Neuronal stem cell (in vitro differentiated cells): ENCODE results near the gene RELL1.

Experiments
- DNase-seq: peaks from one replicate; pipeline ENCODE4 v3.0.0-alpha.2; 2013; ENCODE audit warnings: low spot score
- H2AFZ ChIP-seq: one replicate; pipeline ENCODE4 v1.6.1; 2013; ENCODE audit warnings: mild to moderate bottlenecking, low read length, inconsistent platforms
- H2AK5ac ChIP-seq: 2 replicates; pipeline ENCODE4 v1.6.1; 2013; ENCODE audit warnings: low read depth, mild to moderate bottlenecking, inconsistent platforms, low read length, moderate library complexity, mixed read lengths
- H2BK120ac ChIP-seq: 2 replicates; pipeline ENCODE4 v1.6.1; 2013; ENCODE audit warnings: low read depth, mild to moderate bottlenecking, inconsistent platforms, low read length, moderate library complexity, mixed read lengths
- H2BK12ac ChIP-seq: one replicate; pipeline ENCODE4 v1.6.1; 2013; ENCODE audit warnings: low read length, inconsistent platforms
- H2BK15ac ChIP-seq: 2 replicates; pipeline ENCODE4 v1.6.1; 2013; ENCODE audit warnings: mild to moderate bottlenecking, low read length, inconsistent platforms, mixed read lengths
- H2BK5ac ChIP-seq: one replicate; pipeline ENCODE4 v1.6.1; 2013; ENCODE audit warnings: inconsistent platforms, mild to moderate bottlenecking, low read length, moderate library complexity
- H3K14ac ChIP-seq: one replicate; pipeline ENCODE4 v1.6.1; 2013; ENCODE audit warnings: low read length, inconsistent platforms
- H3K18ac ChIP-seq: 2 replicates; pipeline ENCODE4 v1.6.1; 2013; ENCODE audit warnings: low read length, inconsistent platforms
- H3K23ac ChIP-seq: 2 replicates; pipeline ENCODE4 v1.6.1; 2013; ENCODE audit warnings: low read depth, mild to moderate bottlenecking, mixed read lengths, low read length, inconsistent platforms; ENCODE audit not compliant: poor library complexity
- H3K27ac ChIP-seq: replicated peaks from 3 replicates; pipeline ENCODE4 v1.5.1; 2013; ENCODE audit warnings: low read length, inconsistent platforms
- H3K27me3 ChIP-seq, 3 experiments: 2 replicates each; pipeline ENCODE4 v1.6.1; 2013; ENCODE audit warnings: low read length in 3 of 3, mild to moderate bottlenecking in 2 of 3, inconsistent platforms in 1 of 3, low read depth in 1 of 3, mixed read lengths in 1 of 3, moderate library complexity in 1 of 3; ENCODE audit not compliant: control insufficient read depth in 3 of 3, insufficient read depth in 3 of 3
- H3K36me3 ChIP-seq, 2 donors: replicated peaks in 1 of 2; 2 replicates each; pipeline ENCODE4 v1.6.1; 2013; ENCODE audit warnings: low read length in 2 of 2; ENCODE audit not compliant: control insufficient read depth in 2 of 2, insufficient read depth in 2 of 2
- H3K4ac ChIP-seq: 2 replicates; pipeline ENCODE4 v1.6.1; 2013; ENCODE audit warnings: inconsistent platforms, mild to moderate bottlenecking, low read length, moderate library complexity
- H3K4me1 ChIP-seq, 2 donors: 1 replicate in 1 of 2; 2 replicates in 1 of 2; pipeline ENCODE4 v1.6.1; 2013; ENCODE audit warnings: low read length in 2 of 2, low read depth in 1 of 2; ENCODE audit not compliant: control insufficient read depth in 2 of 2, insufficient read depth in 1 of 2
- H3K4me2 ChIP-seq: one replicate; pipeline ENCODE4 v1.6.1; 2013; ENCODE audit warnings: mild to moderate bottlenecking, low read length, inconsistent platforms; ENCODE audit not compliant: insufficient read depth, poor library complexity, severe bottlenecking
- H3K4me3 ChIP-seq, 2 donors: 2 replicates each; pipeline ENCODE4 v1.5.1; 2013; ENCODE audit warnings: low read length in 2 of 2, mild to moderate bottlenecking in 2 of 2, inconsistent platforms in 1 of 2, moderate library complexity in 1 of 2
- H3K79me1 ChIP-seq: one replicate; pipeline ENCODE4 v1.6.1; 2013; ENCODE audit warnings: low read depth, mild to moderate bottlenecking, inconsistent platforms, low read length, moderate library complexity
- H3K9ac ChIP-seq: one replicate; pipeline ENCODE4 v1.6.1; 2013; ENCODE audit warnings: mild to moderate bottlenecking, low read depth, low read length, inconsistent platforms; ENCODE audit not compliant: poor library complexity
- H3K9me3 ChIP-seq, 2 donors: replicated peaks in 1 of 2; 2 replicates each; pipeline versions ENCODE3 to v1.6.1; 2013; ENCODE audit warnings: low read length in 2 of 2, mild to moderate bottlenecking in 2 of 2, inconsistent platforms in 1 of 2, low read depth in 1 of 2, mixed read lengths in 1 of 2, moderate library complexity in 1 of 2; ENCODE audit not compliant: control insufficient read depth in 2 of 2, insufficient read depth in 1 of 2
- H4K8ac ChIP-seq: one replicate; pipeline ENCODE4 v1.6.1; 2013; ENCODE audit warnings: low read depth, mild to moderate bottlenecking, inconsistent platforms, low read length, moderate library complexity
- H4K91ac ChIP-seq: one replicate; pipeline ENCODE4 v1.6.1; 2013; ENCODE audit warnings: low read length, low read depth, mild to moderate bottlenecking, inconsistent platforms; ENCODE audit not compliant: poor library complexity
- whole genome bisulfite sequencing, 2 donors: extraction: QIAGEN DNeasy Blood & Tissue Kit; methylation state at CpG; one replicate each; pipeline ENCODE4 v1.1.7; 2013; ENCODE audit warnings: missing lambda C conversion rate in 2 of 2, mixed read lengths in 1 of 2; ENCODE audit not compliant: insufficient read length in 2 of 2, insufficient replicate concordance in 1 of 2; ENCODE audit errors: extremely low coverage in 2 of 2; 5-methylcytosine and 5-hydroxymethylcytosine counted together

Gene RELL1

DNA sequence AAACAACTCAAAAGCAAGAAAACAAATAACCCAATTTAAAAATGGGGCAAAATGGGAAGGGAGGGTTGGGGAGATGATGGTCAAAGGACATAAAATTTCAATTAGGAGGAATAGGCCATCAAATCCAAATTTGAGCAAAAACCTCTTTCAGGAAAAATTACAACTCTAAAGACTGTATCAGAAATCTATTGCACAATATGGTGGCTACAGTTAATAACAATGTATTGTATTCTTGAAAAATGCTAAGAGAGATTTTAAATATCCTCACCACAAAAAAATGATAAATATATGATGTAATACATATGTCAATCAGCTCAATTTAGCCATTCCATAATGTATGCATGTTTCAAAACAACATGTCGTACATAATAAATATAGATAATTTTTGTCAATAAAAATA is 60.7 kb downstream of the RELL1 start:
- Histone ChIP-seq H3K23ac (no peak overlapping the region), H2BK5ac (no peak overlapping the region), H2BK15ac (no peak overlapping the region), H3K18ac (no peak overlapping the region), H3K79me1 (no peaks in the 10 kb centered on the region), H3K4me1 (peaks cover 1 to 8% of the 10 kb centered on the region in 2 donors), H3K4ac (no peak overlapping the region), H2BK12ac (no peak overlapping the region), H2AFZ (no peak overlapping the region), H2AK5ac (no peak overlapping the region), H3K27me3 (no peaks in the 10 kb centered on the region), H4K8ac (no peak overlapping the region), H4K91ac (no peak overlapping the region), H3K4me2 (no peak overlapping the region), H3K14ac (no peak overlapping the region), H3K9ac (no peak overlapping the region), H3K36me3 (peaks cover 0 to 6% of the 10 kb centered on the region in 2 donors), H3K27ac (no peak overlapping the region), H3K9me3 (no peaks in the 10 kb centered on the region), H2BK120ac (no peak overlapping the region), H3K4me3 (no peak overlapping the region)
- WGBS, 2 donors, result no CpG with 5 or more reads among the region's 1 CpG
- DNase-seq, result no peak

DNA sequence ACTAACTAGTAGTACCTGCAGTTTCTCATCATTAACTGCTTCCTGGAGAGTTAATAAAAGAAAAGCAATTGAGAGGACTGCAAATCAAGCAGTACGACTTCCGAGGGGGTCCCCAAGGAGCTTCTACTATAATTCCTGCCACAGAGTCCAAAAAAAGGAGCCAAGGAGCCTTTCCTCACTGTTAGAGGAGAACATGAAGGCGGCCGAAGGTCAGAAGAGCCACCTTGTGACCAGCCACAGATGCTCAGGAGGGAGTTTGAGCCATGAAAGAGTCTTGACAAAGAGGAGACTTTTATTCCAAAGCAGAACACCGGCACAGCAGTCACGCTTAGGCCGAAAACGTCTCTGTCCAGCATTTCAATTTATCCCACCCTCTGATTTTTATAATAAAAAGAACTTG is 62.2 kb downstream of the RELL1 start:
- no peaks in the 10 kb centered on the region for H3K79me1 ChIP-seq
- no CpG with 5 or more reads among the region's 8 CpGs for WGBS, 2 donors

DNA sequence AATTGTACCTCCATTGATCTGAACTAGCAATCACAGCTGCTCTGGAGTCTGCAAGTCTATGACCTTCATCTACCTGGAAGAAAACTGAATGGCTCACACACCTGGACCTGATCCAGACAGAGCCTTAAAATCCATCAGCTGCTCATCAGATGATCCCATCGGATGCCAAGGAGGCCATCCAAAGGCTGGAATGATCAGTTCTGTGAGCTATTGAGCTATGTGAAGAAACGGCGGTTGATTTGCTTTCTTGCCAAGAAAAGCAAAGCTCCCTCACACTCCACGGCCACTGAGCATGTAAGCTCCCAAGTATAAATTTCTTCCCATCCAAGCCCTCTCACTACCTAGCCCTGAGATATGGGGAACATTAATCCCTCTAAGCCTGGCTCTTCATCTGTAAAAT is 63.1 kb downstream of the RELL1 start:
- Histone ChIP-seq H4K8ac (no peak overlapping the region), H2BK12ac (no peak overlapping the region), H3K36me3 (no peaks in the 10 kb centered on the region), H2BK5ac (no peak overlapping the region), H3K23ac (no peak overlapping the region), H3K9ac (no peak overlapping the region), H3K9me3 (no peaks in the 10 kb centered on the region), H4K91ac (no peak overlapping the region), H3K4me2 (no peak overlapping the region), H2AFZ (no peak overlapping the region), H3K79me1 (no peaks in the 10 kb centered on the region), H3K14ac (no peak overlapping the region), H3K27ac (no peak overlapping the region), H2BK120ac (no peak overlapping the region), H3K27me3 (no peaks in the 10 kb centered on the region), H3K4ac (no peak overlapping the region), H3K4me1 (peaks cover 1 to 8% of the 10 kb centered on the region in 2 donors), H2BK15ac (no peak overlapping the region), H3K4me3 (no peak overlapping the region), H2AK5ac (no peak overlapping the region), H3K18ac (no peak overlapping the region)
- no peak for DNase-seq
- WGBS, 2 donors, result no CpG with 5 or more reads among the region's 4 CpGs

More for the DNA sequence above, 62.2 kb downstream of the RELL1 start:
- Histone ChIP-seq H2BK12ac (no peak overlapping the region), H3K27ac (no peak overlapping the region), H3K4me3 (peak overlapping the region in 1 of 2 donors; percentile 61), H3K9ac (no peak overlapping the region), H3K14ac (no peak overlapping the region), H2BK15ac (no peak overlapping the region), H4K91ac (no peak overlapping the region), H3K4me1 (peaks cover 1 to 8% of the 10 kb centered on the region in 2 donors), H3K4me2 (no peak overlapping the region), H3K4ac (no peak overlapping the region), H3K9me3 (no peaks in the 10 kb centered on the region), H3K27me3 (no peaks in the 10 kb centered on the region), H2AFZ (no peak overlapping the region), H2AK5ac (no peak overlapping the region), H3K36me3 (no peaks in the 10 kb centered on the region), H3K18ac (no peak overlapping the region), H4K8ac (no peak overlapping the region), H2BK120ac (no peak overlapping the region), H2BK5ac (no peak overlapping the region), H3K23ac (no peak overlapping the region)
- no peak for DNase-seq

DNA sequence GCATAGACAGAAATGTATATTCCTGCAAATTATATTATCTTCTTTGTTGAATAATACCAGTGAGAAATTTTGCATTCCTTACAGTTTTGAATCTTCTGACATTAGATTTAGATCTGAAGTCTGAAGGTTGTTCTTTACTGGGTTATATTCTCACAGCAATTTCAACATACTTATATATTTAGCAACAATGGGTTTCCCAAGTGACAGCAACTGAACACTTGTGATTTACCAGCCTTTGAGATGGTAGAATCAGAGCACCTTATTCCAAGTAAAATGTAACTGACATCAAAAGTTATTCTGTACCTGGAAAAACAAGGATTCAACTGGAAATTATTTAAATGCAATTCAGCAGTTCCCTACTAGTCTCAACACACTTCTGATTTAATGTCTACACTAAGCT is 66.0 kb downstream of the RELL1 start:
- H3K4me1 ChIP-seq, result no peaks in the 10 kb centered on the region
- H3K23ac ChIP-seq, result no peak overlapping the region
- H2AFZ ChIP-seq, result no peak overlapping the region
- H3K36me3 ChIP-seq, result no peaks in the 10 kb centered on the region
- H3K14ac ChIP-seq, result no peak overlapping the region
- no peak for DNase-seq
- no peaks in the 10 kb centered on the region for H3K79me1 ChIP-seq
- no peak overlapping the region for H2BK5ac ChIP-seq
- no peak overlapping the region for H2BK15ac ChIP-seq
- H3K27me3 ChIP-seq, result no peaks in the 10 kb centered on the region
- no peaks in the 10 kb centered on the region for H3K9me3 ChIP-seq
- H3K27ac ChIP-seq, result no peak overlapping the region
- no peak overlapping the region for H4K8ac ChIP-seq
- H3K9ac ChIP-seq, result no peak overlapping the region
- H2AK5ac ChIP-seq, result no peak overlapping the region
- H2BK120ac ChIP-seq, result no peak overlapping the region
- H4K91ac ChIP-seq, result no peak overlapping the region
- H2BK12ac ChIP-seq, result no peak overlapping the region
- no peak overlapping the region for H3K4me3 ChIP-seq
- H3K18ac ChIP-seq, result no peak overlapping the region
- no peak overlapping the region for H3K4me2 ChIP-seq
- no peak overlapping the region for H3K4ac ChIP-seq
